GM13976 (cell line): ENCODE results near the gene RPS29.
"Not testable (repeated sequence)": the region's sequence is repeated elsewhere in the genome, so short reads cannot be mapped to it uniquely, and the experiment has no call there.

Experiments used
- DNase-seq: peaks from one replicate; pipeline ENCODE4 v3.0.0; 2012; ENCODE audit warnings: low spot score
- CTCF ChIP-seq: IDR thresholded peaks from 2 replicates; pipeline ENCODE4 v1.5.1; 2012; ENCODE audit warnings: borderline replicate concordance, mild to moderate bottlenecking; ENCODE audit not compliant: insufficient read depth; ENCODE audit errors: extremely low read depth, missing control alignments, control extremely low read depth
- in situ Hi-C: fragments of 300-500 bp; cut with MboI; formaldehyde crosslinking; loops from one replicate; pipeline ENCODE4 v1.12.0; 2022; ENCODE audit warnings: low sequenced_read_pairs, mixed read lengths, inconsistent platforms; ENCODE audit not compliant: unreplicated experiment

Gene RPS29

GRCh38 chr14:49594347-49595091 is 8.3 kb upstream of the RPS29 start:
- no peak for TF ChIP-seq CTCF
- in situ Hi-C loops = no loop called here
- peak; percentile 49 for DNase-seq

DNA sequence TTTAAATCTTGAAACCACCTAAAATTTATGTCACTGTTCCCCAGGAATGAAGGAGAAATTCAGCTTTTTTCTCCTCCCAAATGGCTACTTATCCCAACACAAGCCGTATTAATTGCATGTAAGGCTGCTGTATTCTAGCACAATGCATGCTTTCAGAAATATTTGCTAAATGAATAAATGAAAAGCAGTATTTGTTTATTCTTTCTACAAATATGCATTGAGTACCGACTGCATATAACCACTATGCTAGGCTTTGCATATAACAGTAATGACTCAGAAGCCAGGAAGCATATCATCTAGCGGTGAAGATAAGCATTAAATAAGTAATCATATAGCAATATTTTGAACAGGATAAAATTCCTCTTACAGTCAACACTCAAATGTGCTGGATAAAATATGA is 6.8 kb upstream of the RPS29 start:
- no peak for TF ChIP-seq CTCF
- in situ Hi-C loops = no loop called here
- DNase-seq = no peak

- DNase-seq = no peak
- TF ChIP-seq CTCF = no peak
- in situ Hi-C loops = no loop called here
Measured at GRCh38 chr14:49589387-49589786, 3.2 kb upstream of the RPS29 start.

- in situ Hi-C loops = no loop called here
- DNase-seq = peak; percentile 61
- peak; percentile 72 for TF ChIP-seq CTCF
Measured at GRCh38 chr14:49586673-49587460, 687 bp upstream of the RPS29 start.

DNA sequence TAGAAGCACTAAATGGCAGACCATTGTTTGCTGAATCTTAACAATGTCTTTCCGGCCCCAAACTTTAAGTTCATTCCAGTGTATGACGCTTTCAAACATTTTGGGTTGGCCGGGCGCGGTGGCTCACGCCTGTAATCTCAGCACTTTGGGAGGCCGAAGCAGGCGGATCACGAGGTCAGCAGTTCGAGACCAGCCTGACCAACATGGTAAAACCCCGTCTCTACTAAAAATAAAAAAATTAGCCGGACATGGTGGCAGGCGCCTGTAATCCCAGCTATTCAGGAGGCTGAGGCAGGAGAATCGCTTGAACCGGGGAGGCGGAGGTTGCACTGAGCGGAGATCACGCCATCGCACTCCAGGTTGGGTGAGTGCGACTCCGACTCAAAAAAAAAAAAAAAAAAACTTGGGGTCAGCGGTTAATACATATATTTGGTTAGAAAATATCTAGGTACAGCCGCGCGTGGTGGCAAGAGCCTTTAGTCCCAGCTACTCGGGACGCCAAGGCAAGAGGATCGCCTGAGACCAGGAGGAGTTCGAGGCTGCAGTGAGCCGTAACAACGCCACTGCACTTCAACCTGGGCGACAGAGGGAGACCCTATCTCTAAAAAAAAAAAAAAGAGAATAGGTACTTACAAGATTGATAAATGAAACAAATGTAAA is 1.1 kb downstream of the RPS29 start:
- DNase-seq, in situ Hi-C loops: not testable (repeated sequence)

- TF ChIP-seq CTCF = no peak
- DNase-seq = no peak
- in situ Hi-C loops = no loop called here
Measured at GRCh38 chr14:49584058-49584457, 2.1 kb downstream of the RPS29 start.

DNA sequence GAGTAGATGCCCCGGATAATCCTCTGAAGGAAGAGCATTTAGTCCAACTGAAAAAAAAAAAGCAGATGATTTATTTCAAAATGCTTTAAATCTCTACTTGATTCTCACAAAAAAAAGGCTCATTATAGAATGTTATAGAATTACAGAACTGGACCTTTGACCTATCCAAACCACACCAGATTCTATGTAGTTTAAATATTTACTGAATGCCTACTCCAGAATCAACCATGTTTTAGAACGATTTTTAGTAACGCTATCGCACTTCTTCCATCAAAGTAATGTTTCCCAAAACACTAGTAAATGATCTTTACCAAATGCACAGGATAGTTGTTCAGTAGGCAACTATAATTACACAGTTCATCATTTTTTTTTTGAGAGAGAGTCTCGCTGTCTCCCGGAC is 2.6 kb downstream of the RPS29 start:
- in situ Hi-C loops = no loop called here
- no peak for DNase-seq
- TF ChIP-seq CTCF = no peak
